NCI-H1092 (cell line): ENCODE data around the gene RRM1.
"Not testable (repeated sequence)": the region's sequence is repeated elsewhere in the genome, so short reads cannot be mapped to it uniquely, and the experiment has no call there.

Source experiments
- DNase-seq: peaks from one replicate; lab custom pipeline; 2025; lab: John Stamatoyannopoulos, UW

RRM1 gene

GRCh38 chr11:4140067-4140636 lies 45.6 kb downstream of the RRM1 start:
- no peak for DNase-seq

- DNase-seq: no peak
Observed at GRCh38 chr11:4146070-4146771, 51.6 kb downstream of the RRM1 start.

DNA sequence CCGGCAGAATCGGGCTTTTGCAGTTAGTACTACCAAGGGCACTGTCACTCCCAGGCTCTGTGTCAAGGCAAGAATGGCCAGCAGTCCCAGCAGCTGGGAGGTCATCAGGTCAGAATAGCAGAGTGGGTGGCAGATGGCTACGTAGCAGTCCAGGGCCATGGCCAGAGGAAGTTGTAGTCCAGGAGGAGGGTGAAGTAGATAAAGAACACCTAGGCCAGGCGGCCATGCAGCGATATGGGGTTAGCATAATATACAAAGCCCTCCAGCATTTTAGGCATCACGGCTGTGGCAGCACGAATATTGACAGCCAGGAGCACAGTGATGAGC lies 52.1 kb downstream of the RRM1 start:
- DNase-seq: no peak

GRCh38 chr11:4154503-4154902 lies 59.9 kb downstream of the RRM1 start:
- DNase-seq: no peak

DNA sequence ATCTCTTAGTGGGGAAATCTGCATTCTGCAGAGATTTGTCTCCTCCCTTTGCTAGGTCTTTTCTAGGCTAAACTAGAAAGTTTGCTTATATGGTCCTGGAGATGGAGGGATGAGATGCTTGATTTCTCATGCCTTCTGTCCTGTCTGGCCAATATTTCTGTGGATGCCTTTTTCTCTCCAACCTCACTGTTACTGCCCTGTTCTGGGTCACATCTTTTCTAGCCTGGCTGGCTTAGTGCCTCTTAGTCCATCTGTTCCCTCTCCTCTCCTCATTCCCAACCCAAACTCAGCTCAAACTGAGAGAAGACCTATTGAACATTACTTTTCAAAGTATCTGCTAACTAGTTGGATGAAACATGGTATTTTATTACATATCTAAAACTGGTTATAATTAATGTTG lies 62.0 kb downstream of the RRM1 start:
- no peak for DNase-seq

- DNase-seq: not testable (repeated sequence)
Observed at GRCh38 chr11:4158818-4159217, 64.2 kb downstream of the RRM1 start.

DNA sequence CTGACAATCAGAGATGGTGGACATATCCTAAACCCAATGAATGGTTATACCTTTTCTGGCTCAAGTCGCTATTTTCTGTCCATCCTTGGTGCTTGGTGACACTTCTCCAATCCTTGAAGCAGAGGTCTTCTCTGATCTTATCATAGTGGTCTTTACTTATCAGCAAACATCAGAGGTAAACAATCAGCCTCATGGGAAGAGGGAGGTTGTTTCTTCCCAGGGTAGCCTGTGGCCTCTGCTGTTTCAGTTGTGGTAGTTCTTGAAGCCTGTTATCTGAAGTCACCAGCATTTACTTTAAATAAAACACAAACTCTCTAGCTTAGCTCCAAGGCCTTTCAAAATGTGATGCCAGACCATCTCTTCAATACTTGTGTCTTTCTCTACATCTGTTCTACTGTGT lies 66.7 kb downstream of the RRM1 start:
- no peak for DNase-seq

DNA sequence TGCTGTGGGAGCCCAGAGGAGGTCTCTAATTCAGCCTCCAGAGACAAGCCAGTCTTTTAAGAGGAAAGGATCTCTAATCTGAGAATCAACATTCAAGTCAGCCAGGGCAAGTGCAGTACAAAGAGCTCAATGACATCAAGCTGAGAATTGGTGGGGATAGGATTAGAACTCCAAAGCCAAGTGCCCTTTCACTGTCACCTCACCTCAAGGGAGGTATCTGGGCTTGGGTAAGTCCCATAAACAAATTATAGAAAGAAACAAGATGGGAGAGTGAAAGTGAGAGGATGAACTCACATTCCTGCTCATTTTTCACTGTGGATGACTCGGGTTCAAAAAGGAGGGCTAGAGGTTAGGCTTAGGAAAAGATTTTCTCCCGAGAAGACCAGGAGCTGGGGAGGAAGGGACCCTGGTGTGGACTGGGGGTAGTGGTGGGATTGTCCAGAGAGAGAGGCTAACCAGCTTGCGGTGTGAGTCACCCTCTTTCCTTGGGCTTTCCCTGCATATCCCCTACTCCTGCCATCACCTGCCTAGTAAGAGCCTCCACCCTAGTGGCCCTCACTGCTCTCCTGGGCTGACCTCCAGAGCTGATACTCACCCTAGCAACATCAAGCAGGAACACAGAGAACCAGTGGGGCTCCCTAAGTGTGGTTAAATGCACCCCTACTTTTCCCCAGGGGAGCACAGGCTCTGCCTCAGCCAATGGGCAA lies 70.4 kb downstream of the RRM1 start:
- DNase-seq: no peak

DNA sequence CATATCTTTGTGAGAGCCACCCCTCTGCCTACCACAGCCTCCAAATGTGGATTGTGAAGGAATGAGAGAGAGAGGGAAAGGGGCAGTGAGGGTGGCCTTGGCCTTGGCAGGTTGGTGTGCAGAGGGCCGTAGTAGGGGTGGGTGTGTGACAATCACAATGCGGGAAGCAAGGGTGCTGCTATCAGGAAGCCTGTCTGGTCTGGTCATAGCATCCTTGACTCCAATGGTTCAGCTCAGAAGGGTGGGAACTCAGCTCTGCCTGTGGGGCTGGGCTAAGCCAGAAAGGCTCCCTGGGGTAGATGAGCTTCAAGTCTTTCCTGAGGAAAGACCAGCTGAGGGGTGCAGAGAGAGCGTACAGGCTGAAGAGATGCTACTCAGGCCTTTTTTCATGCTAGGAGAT lies 72.7 kb downstream of the RRM1 start:
- DNase-seq: no peak

DNA sequence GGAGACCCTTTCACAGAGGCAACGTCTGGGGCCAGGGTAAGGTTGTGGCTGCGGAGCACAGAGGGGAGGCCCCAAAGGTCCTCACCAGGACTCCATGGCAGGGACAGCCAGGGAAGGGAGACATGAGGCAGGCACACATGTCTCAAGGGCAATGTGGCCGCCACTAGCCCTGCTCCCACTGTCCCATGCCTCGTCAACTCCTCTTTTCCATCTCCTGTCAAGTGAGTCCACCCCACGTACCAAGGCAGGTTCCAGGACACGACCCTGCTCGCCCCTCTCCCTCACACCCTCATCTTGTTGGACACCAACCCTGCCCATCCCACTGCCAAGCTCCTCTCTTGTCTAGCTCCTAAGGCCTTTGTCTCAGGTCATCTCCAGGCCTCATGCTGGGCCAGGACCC lies 73.2 kb downstream of the RRM1 start:
- no peak for DNase-seq

DNA sequence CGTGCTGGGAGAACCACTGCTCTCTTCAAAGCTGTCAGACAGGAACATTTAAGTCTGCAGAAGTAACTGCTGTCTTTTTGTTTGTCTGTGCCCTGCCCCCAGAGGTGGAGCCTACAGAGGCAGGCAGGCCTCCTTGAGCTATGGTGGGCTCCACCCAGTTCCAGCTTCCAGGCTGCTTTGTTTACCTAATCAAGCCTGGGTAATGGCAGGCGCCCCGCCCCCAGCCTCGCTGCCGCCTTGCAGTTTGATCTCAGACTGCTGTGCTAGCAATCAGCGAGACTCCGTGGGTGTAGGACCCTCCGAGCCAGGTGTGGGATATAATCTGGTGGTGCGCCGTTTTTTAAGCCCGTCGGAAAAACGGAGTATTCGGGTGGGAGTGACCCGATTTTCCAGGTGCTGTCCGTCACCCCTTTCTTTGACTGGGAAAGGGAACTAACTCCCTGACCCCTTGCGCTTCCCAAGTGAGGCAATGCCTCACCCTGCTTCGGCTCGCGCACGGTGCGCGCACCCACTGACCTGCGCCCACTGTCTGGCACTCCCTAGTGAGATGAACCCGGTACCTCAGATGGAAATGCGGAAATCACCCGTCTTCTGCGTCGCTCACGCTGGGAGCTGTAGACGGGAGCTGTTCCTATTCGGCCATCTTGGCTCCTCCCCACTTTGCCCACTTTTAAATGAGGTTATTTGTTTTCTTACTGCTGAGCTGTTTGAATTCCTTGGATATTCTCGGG lies 81.2 kb downstream of the RRM1 start:
- not testable (repeated sequence) for DNase-seq

GRCh38 chr11:4178813-4179662 lies 84.4 kb downstream of the RRM1 start:
- no peak for DNase-seq

- no peak for DNase-seq
Observed at GRCh38 chr11:4180441-4181183, 86.0 kb downstream of the RRM1 start.

DNA sequence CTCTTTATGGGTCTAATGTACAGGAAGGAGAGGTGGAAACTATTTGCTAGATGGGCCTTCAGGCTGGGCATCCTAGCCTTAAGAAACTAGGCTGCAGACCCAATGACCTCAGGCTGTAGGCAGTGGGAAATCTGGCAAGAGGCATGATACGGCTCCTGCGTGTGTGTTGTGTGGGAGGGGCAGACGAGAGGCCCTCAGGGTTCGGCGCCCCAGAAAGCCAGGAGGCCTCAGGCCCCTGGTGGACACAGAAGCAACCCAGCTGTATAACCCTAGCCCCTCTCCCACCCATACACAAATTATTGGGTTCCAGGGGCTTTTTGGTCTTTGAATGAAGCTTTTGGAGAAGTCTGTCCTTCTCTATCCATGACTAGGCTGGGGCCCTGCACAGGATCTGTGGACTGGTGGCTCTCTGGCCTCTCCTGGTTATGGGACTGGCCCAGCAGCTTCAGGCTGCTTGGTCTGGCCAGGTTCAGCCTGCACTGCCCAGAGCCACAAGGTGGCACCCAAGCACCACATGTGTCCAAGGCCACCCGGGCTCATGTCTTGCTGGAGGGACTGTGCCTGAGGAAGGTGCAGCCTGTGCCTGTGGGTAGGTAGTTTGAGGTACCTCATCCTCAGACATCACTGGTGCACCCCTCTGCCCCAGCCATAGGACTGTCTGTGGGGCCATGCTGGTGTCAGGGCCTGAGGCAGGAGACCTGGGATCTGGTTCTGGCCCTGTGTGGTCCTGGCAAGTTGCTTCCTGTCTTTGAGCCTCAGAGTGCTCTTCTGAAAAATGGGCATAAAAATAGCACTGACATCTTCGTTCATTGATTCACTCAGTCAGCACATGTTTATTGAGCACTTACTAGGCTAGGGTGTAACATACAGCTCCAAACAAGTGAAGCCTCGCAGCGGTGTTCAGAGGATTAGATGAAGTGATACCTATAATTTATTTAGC lies 87.5 kb downstream of the RRM1 start:
- DNase-seq: peak; percentile 14

DNA sequence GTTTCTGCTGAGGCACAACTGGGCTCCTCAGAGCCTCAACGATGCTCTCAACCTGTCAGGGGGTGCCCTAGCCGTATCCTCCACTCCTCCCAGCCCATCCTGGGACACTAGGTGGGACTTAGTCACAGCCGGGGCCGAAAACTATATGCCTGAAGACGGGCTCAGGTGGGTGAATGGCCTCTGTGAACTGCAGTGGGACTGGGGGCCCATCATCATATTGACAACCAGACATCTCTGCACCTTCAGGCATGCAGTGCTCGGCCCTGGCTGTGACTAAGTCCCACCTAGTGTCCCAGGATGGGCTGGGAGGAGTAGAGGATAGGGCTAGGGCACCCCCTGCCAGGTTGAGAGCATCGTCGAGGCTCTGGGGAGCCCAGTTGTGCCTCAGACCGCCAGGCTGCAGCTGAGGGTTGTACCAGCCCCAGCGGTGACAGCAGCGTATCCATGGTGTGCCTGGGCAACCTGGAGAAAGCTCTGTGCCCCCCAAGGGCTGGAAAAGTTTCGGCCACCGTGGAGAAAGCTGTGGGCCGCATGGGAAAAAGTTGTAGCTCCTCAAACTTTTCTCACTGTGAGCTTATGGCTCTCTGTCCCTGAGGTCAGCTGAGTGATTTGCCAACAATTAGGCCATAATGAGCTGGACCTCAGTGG lies 88.9 kb downstream of the RRM1 start:
- no peak for DNase-seq

GRCh38 chr11:4184163-4184916 lies 89.7 kb downstream of the RRM1 start:
- DNase-seq: no peak

- no peak for DNase-seq
Observed at GRCh38 chr11:4185561-4185960, 91.0 kb downstream of the RRM1 start.

- no peak for DNase-seq
Observed at GRCh38 chr11:4186464-4187054, 92.0 kb downstream of the RRM1 start.
